ENCODE results near the gene KCNJ9.

The KCNJ9 gene

GRCh38 chr1:160071289-160071688, 10.0 kb upstream of the KCNJ9 start:
- H3K27me3 ChIP-seq (ENCODE audit: insufficient read depth, poor library complexity, severe bottlenecking), result peaks cover 11% of the 10 kb centered on the region
- H3K36me3 ChIP-seq (ENCODE audit: low read depth), result no peaks in the 10 kb centered on the region
- no peak for TF ChIP-seq CTCF (IDR thresholded peaks at IDR 0.05; ENCODE audit: poor library complexity, severe bottlenecking)
- no peak for DNase-seq (ENCODE audit: low spot score)
- ATAC-seq (ENCODE audit: low read depth), result no peak
- no peaks in the 10 kb centered on the region for H3K9me3 ChIP-seq (ENCODE audit: severe bottlenecking)
- H3K27ac ChIP-seq (ENCODE audit: poor library complexity, severe bottlenecking), result no peak overlapping the region
- H3K4me3 ChIP-seq (ENCODE audit: severe bottlenecking), result no peak overlapping the region
- H3K4me1 ChIP-seq (ENCODE audit: insufficient read depth, poor library complexity, severe bottlenecking), result no peaks in the 10 kb centered on the region

GRCh38 chr1:160074865-160075264, 6.5 kb upstream of the KCNJ9 start:
- no peak for ATAC-seq (ENCODE audit: low read depth)
- Histone ChIP-seq H3K4me1 (ENCODE audit: insufficient read depth, poor library complexity, severe bottlenecking) (no peaks in the 10 kb centered on the region), H3K4me3 (ENCODE audit: severe bottlenecking) (no peak overlapping the region), H3K27ac (ENCODE audit: poor library complexity, severe bottlenecking) (no peak overlapping the region), H3K27me3 (ENCODE audit: insufficient read depth, poor library complexity, severe bottlenecking) (peaks cover 22% of the 10 kb centered on the region), H3K9me3 (ENCODE audit: severe bottlenecking) (no peaks in the 10 kb centered on the region), H3K36me3 (ENCODE audit: low read depth) (no peaks in the 10 kb centered on the region)
- no peak for TF ChIP-seq CTCF (IDR thresholded peaks at IDR 0.05; ENCODE audit: poor library complexity, severe bottlenecking)
- DNase-seq (ENCODE audit: low spot score), result no peak

- no peak for TF ChIP-seq CTCF (IDR thresholded peaks at IDR 0.05; ENCODE audit: poor library complexity, severe bottlenecking)
- no peak for ATAC-seq (ENCODE audit: low read depth)
- Histone ChIP-seq H3K4me1 (ENCODE audit: insufficient read depth, poor library complexity, severe bottlenecking) (no peaks in the 10 kb centered on the region), H3K27me3 (ENCODE audit: insufficient read depth, poor library complexity, severe bottlenecking) (peaks cover 31% of the 10 kb centered on the region), H3K36me3 (ENCODE audit: low read depth) (no peaks in the 10 kb centered on the region), H3K9me3 (ENCODE audit: severe bottlenecking) (no peaks in the 10 kb centered on the region), H3K27ac (ENCODE audit: poor library complexity, severe bottlenecking) (no peak overlapping the region), H3K4me3 (ENCODE audit: severe bottlenecking) (no peak overlapping the region)
- DNase-seq (ENCODE audit: low spot score), result no peak
Observed at GRCh38 chr1:160075836-160076235, 5.5 kb upstream of the KCNJ9 start.

- no peaks in the 10 kb centered on the region for H3K9me3 ChIP-seq (ENCODE audit: severe bottlenecking)
- no peaks in the 10 kb centered on the region for H3K36me3 ChIP-seq (ENCODE audit: low read depth)
- no peak overlapping the region for H3K27ac ChIP-seq (ENCODE audit: poor library complexity, severe bottlenecking)
- H3K27me3 ChIP-seq (ENCODE audit: insufficient read depth, poor library complexity, severe bottlenecking), result peaks cover 31% of the 10 kb centered on the region
- TF ChIP-seq CTCF (IDR thresholded peaks at IDR 0.05; ENCODE audit: poor library complexity, severe bottlenecking), result no peak
- H3K4me1 ChIP-seq (ENCODE audit: insufficient read depth, poor library complexity, severe bottlenecking), result no peaks in the 10 kb centered on the region
- no peak overlapping the region for H3K4me3 ChIP-seq (ENCODE audit: severe bottlenecking)
- DNase-seq (ENCODE audit: low spot score), result no peak
- ATAC-seq (ENCODE audit: low read depth), result no peak
Observed at GRCh38 chr1:160076295-160076694, 5.0 kb upstream of the KCNJ9 start.

- Histone ChIP-seq H3K27me3 (ENCODE audit: insufficient read depth, poor library complexity, severe bottlenecking) (peaks cover 38% of the 10 kb centered on the region), H3K36me3 (ENCODE audit: low read depth) (no peaks in the 10 kb centered on the region), H3K9me3 (ENCODE audit: severe bottlenecking) (no peaks in the 10 kb centered on the region), H3K4me3 (ENCODE audit: severe bottlenecking) (no peak overlapping the region), H3K4me1 (ENCODE audit: insufficient read depth, poor library complexity, severe bottlenecking) (no peaks in the 10 kb centered on the region), H3K27ac (ENCODE audit: poor library complexity, severe bottlenecking) (no peak overlapping the region)
- no peak for TF ChIP-seq CTCF (IDR thresholded peaks at IDR 0.05; ENCODE audit: poor library complexity, severe bottlenecking)
- ATAC-seq (ENCODE audit: low read depth) (no peak), DNase-seq (ENCODE audit: low spot score) (no peak)
Observed at GRCh38 chr1:160077486-160077885, 3.9 kb upstream of the KCNJ9 start.

Measured in RWPE2 (cell line).